Glutamatergic neuron (in vitro differentiated cells): Measurements from ENCODE around the gene CCDC192. TPM values are rescaled to one million over a fixed set of nuclear protein-coding genes. Genes with fewer than 3 reads are reported as not detected.
"Not testable (repeated sequence)": the region's sequence is repeated elsewhere in the genome, so short reads cannot be mapped to it uniquely, and the experiment has no call there.

Source experiments
- DNase-seq: peaks from one replicate; pipeline ENCODE4 v3.0.0; 2022
- H3K27ac Mint-ChIP-seq: one replicate; pipeline ENCODE4 v1.8.0; 2020; ENCODE audit warnings: mild to moderate bottlenecking, mixed read lengths, inconsistent platforms; ENCODE audit not compliant: unreplicated experiment
- H3K27me3 Mint-ChIP-seq: one replicate; pipeline ENCODE4 v1.8.0; 2020; ENCODE audit warnings: mild to moderate bottlenecking, moderate library complexity, mixed read lengths, inconsistent platforms; ENCODE audit not compliant: unreplicated experiment
- H3K36me3 Mint-ChIP-seq: one replicate; pipeline ENCODE4 v1.8.0; 2020; ENCODE audit warnings: mild to moderate bottlenecking, mixed read lengths, inconsistent platforms; ENCODE audit not compliant: unreplicated experiment
- H3K4me1 Mint-ChIP-seq: one replicate; pipeline ENCODE4 v1.8.0; 2020; ENCODE audit warnings: mild to moderate bottlenecking, low read depth, mixed read lengths, inconsistent platforms; ENCODE audit not compliant: unreplicated experiment
- H3K4me3 Mint-ChIP-seq: one replicate; pipeline ENCODE4 v1.8.0; 2020; ENCODE audit warnings: mild to moderate bottlenecking, mixed read lengths, inconsistent platforms; ENCODE audit not compliant: unreplicated experiment
- H3K9me3 Mint-ChIP-seq: one replicate; pipeline ENCODE4 v1.8.0; 2020; ENCODE audit warnings: mild to moderate bottlenecking, moderate library complexity, mixed read lengths, inconsistent platforms; ENCODE audit not compliant: unreplicated experiment
- CTCF ChIP-seq: fragments of 200-600 bp; sonication (generic); IDR thresholded peaks from one replicate; pipeline ENCODE4 v1.5.0; 2021; ENCODE audit not compliant: partially characterized antibody, unreplicated experiment
- total RNA-seq: library from RNA; stranded (reverse); fragmentation: NEBNext Ultra II Directional; extraction: Animal tissue kit (Norgen Biotek cat#: 25700); gene quantifications from one replicate; pipeline ENCODE4 v1.2.1, GENCODE V29; 2021; ENCODE audit not compliant: unreplicated experiment

Gene CCDC192
- total RNA-seq, 1 donor from 2014 or later: not detected

GRCh38 chr5:127844581-127845021, 141.4 kb downstream of the CCDC192 start:
- peaks cover 7% of the 10 kb centered on the region for H3K4me1 Mint-ChIP-seq
- peak overlapping the region; percentile 11 for H3K27ac Mint-ChIP-seq
- H3K27me3 Mint-ChIP-seq: peaks cover 6% of the 10 kb centered on the region
- H3K4me3 Mint-ChIP-seq: no peak overlapping the region
- H3K36me3 Mint-ChIP-seq: no peaks in the 10 kb centered on the region
- no peaks in the 10 kb centered on the region for H3K9me3 Mint-ChIP-seq
- no peak for TF ChIP-seq CTCF
- DNase-seq: no peak

GRCh38 chr5:127846884-127847283, 143.7 kb downstream of the CCDC192 start:
- peaks cover 4% of the 10 kb centered on the region for H3K4me1 Mint-ChIP-seq
- no peaks in the 10 kb centered on the region for H3K9me3 Mint-ChIP-seq
- peaks cover 6% of the 10 kb centered on the region for H3K27me3 Mint-ChIP-seq
- DNase-seq: no peak
- no peaks in the 10 kb centered on the region for H3K36me3 Mint-ChIP-seq
- H3K27ac Mint-ChIP-seq: no peak overlapping the region
- TF ChIP-seq CTCF: no peak
- H3K4me3 Mint-ChIP-seq: no peak overlapping the region

GRCh38 chr5:127847641-127848040, 144.4 kb downstream of the CCDC192 start:
- not testable (repeated sequence) for H3K36me3 Mint-ChIP-seq, DNase-seq, H3K9me3 Mint-ChIP-seq, H3K4me1 Mint-ChIP-seq, H3K27ac Mint-ChIP-seq, H3K27me3 Mint-ChIP-seq, H3K4me3 Mint-ChIP-seq

- DNase-seq: no peak
- no peak overlapping the region for H3K27ac Mint-ChIP-seq
- H3K4me3 Mint-ChIP-seq: no peak overlapping the region
- no peaks in the 10 kb centered on the region for H3K9me3 Mint-ChIP-seq
- H3K36me3 Mint-ChIP-seq: no peaks in the 10 kb centered on the region
- peaks cover 4% of the 10 kb centered on the region for H3K4me1 Mint-ChIP-seq
- H3K27me3 Mint-ChIP-seq: peaks cover 6% of the 10 kb centered on the region
- TF ChIP-seq CTCF: no peak
Measured at GRCh38 chr5:127848098-127848497, 144.9 kb downstream of the CCDC192 start.

GRCh38 chr5:127849408-127849807, 146.2 kb downstream of the CCDC192 start:
- no peak for TF ChIP-seq CTCF
- no peak for DNase-seq
- Mint-ChIP-seq H3K9me3 (peaks cover 2% of the 10 kb centered on the region), H3K36me3 (peaks cover 5% of the 10 kb centered on the region), H3K4me3 (no peak overlapping the region), H3K4me1 (peaks cover 3% of the 10 kb centered on the region), H3K27ac (no peak overlapping the region), H3K27me3 (peaks cover 6% of the 10 kb centered on the region)

- peaks cover 4% of the 10 kb centered on the region for H3K27me3 Mint-ChIP-seq
- peaks cover 2% of the 10 kb centered on the region for H3K9me3 Mint-ChIP-seq
- no peak for TF ChIP-seq CTCF
- no peaks in the 10 kb centered on the region for H3K4me1 Mint-ChIP-seq
- H3K27ac Mint-ChIP-seq: no peak overlapping the region
- DNase-seq: no peak
- H3K36me3 Mint-ChIP-seq: peaks cover 5% of the 10 kb centered on the region
- H3K4me3 Mint-ChIP-seq: no peak overlapping the region
Measured at GRCh38 chr5:127849891-127850290, 146.7 kb downstream of the CCDC192 start.
